Adipocyte (in vitro differentiated cells): ENCODE results near the gene CYB5D1.
A peak's percentile ranks its signal among the peaks of the same experiment; 100 is the strongest.

Experiments used
- DNase-seq: peaks from one replicate; pipeline ENCODE4 v3.0.0-alpha.2; 2015; ENCODE audit warnings: low read depth
- H3K27me3 ChIP-seq: replicated peaks from 2 replicates; pipeline ENCODE4 v1.7.0; 2013; ENCODE audit warnings: mild to moderate bottlenecking, low read length, moderate library complexity; ENCODE audit not compliant: control insufficient read depth, insufficient read depth
- H3K36me3 ChIP-seq: 2 replicates; pipeline ENCODE4 v1.7.0; 2013; ENCODE audit warnings: low read length, mild to moderate bottlenecking, moderate library complexity; ENCODE audit not compliant: control insufficient read depth, insufficient read depth, severe bottlenecking
- H3K4me1 ChIP-seq: 2 replicates; pipeline ENCODE4 v1.7.0; 2013; ENCODE audit warnings: mild to moderate bottlenecking, low read length, moderate library complexity; ENCODE audit not compliant: control insufficient read depth, insufficient read depth
- H3K4me3 ChIP-seq: 2 replicates; pipeline ENCODE4 v1.7.0; 2013; ENCODE audit warnings: mild to moderate bottlenecking, low read length, moderate library complexity
- H3K9ac ChIP-seq: 2 replicates; pipeline ENCODE4 v1.7.0; 2013; ENCODE audit warnings: mild to moderate bottlenecking, low read length, moderate library complexity
- H3K9me3 ChIP-seq: 2 replicates; pipeline ENCODE4 v1.7.0; 2013; ENCODE audit warnings: mild to moderate bottlenecking, low read length, moderate library complexity; ENCODE audit not compliant: control insufficient read depth

Gene CYB5D1

DNA sequence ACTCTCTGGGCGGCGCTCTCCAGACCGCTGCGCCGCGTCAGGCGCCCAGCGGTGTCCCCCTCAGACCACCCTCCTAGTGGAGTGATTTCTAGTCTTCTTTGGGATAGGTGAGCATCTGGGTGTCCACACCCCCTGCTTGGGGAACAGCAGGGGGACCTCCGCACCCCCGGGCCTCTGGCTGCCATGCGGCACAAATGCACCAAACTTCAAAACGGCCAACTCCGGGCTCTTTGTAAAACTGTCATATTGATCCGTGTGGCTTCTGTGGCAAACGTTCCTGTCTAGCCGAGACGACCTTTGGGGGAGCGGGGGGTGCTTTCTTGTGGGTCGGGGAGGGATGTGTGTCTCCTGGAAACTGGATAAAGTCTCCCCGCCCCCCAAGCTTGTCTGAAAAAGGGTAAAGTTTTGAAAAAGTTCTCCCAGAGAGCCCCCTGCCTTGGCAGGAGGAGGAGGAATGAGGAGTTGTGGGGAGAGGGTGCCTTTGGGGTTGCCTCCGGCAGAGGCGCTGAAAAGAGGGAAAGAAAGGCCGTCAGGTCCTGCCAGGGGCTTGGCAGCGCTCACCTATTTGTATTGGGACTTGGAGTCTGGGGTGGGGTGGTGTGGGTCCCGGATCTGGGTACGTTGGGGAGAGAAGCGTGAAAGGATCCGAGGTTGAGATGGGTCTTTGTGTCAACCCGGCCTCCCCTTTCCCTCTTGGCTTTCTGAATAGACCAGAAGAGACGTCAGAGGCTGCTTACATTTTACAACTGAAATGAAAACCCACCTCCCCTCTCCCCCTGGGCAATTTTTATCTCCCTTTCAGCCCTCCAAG, 28.6 kb downstream of the CYB5D1 start:
- peak; percentile 61 for DNase-seq
- H3K9ac ChIP-seq, result peak overlapping the region; percentile 88
- H3K36me3 ChIP-seq, result peaks cover 10% of the 10 kb centered on the region
- H3K4me1 ChIP-seq, result peaks cover 37% of the 10 kb centered on the region
- no peaks in the 10 kb centered on the region for H3K27me3 ChIP-seq
- H3K9me3 ChIP-seq, result no peaks in the 10 kb centered on the region
- H3K4me3 ChIP-seq, result peak overlapping the region; percentile 89

DNA sequence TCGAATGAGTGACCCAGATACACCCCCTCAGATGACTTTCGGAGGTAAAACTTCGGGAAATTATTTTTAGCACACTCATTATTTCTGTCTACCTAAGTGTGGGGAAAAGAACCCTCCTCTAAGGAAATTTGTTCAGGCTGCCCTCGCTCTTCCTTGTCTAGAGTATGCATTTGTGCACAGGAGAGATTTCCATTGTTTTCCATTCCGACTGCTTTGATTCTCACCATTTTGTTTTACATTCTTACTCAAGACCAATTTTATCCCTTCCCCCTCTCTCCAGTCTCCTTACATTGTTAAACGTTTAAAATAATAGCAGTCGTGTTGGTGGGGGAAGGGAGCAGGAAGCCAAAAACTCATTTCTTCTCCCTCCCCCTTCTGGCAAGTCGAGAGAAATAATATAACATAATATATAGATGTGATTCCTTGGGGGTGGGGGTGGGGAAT, 29.3 kb downstream of the CYB5D1 start:
- Histone ChIP-seq H3K36me3 (peaks cover 16% of the 10 kb centered on the region), H3K4me1 (peaks cover 37% of the 10 kb centered on the region), H3K9ac (peak overlapping the region; percentile 88), H3K27me3 (no peaks in the 10 kb centered on the region), H3K4me3 (peak overlapping the region; percentile 89), H3K9me3 (no peaks in the 10 kb centered on the region)
- DNase-seq, result no peak

GRCh38 chr17:7887482-7888183, 29.8 kb downstream of the CYB5D1 start:
- peak; percentile 98 for DNase-seq
- peak overlapping the region; percentile 88 for H3K9ac ChIP-seq
- H3K9me3 ChIP-seq, result no peaks in the 10 kb centered on the region
- H3K4me1 ChIP-seq, result peaks cover 37% of the 10 kb centered on the region
- peak overlapping the region; percentile 89 for H3K4me3 ChIP-seq
- peaks cover 16% of the 10 kb centered on the region for H3K36me3 ChIP-seq
- no peaks in the 10 kb centered on the region for H3K27me3 ChIP-seq

DNA sequence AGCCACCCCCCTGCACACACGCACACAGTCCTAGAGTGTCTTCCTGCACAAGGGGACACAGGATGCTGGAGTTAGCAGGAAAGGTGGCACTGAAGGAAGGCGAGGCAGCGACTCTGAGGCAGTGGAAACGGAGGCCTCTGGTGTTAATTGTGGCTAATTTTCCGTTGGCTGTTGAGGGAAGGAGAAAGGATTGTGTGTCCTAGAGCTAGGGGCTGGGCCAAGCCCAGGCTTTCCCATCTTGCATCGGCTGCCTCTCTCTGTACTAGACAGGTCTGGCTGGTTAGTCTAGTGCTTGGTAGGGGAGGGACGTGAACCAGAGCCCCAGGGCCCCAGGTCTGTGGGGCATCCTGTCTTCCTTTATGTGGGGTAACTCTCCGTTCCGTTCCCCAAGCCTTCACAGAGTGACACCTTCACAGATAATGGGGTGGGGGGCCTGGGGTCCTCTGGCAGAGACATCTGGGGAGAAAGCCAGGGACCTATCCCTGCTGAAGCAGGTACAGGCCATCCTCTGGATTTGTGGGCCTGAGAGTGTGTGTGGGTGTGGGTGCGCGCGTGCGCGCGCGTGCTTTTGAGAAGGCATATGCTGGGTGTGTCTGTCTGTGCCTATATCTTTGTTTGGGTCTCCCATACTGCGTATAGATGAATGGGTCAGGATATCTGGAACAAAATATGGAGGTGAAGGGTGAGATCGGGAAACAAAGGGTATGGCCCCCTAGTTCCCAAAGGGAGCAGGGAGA, 30.5 kb downstream of the CYB5D1 start, which contains the start of gene CHD3:
TSS of gene CHD3 (plus strand) at position 606 of the 737 bp plus-strand sequence. CDS start 212 bp downstream, outside the sequence.
- H3K4me3 ChIP-seq, result peak within 1 kb of the TSS; percentile 89
- H3K9ac ChIP-seq, result peak within 1 kb of the TSS; percentile 84
- peaks cover 37% of the 10 kb centered on the region for H3K4me1 ChIP-seq
- H3K36me3 ChIP-seq, result peaks cover 16% of the 10 kb centered on the region
- H3K9me3 ChIP-seq, result no peaks in the 10 kb centered on the region
- H3K27me3 ChIP-seq, result no peaks in the 10 kb centered on the region
- DNase-seq, result peak; percentile 53

DNA sequence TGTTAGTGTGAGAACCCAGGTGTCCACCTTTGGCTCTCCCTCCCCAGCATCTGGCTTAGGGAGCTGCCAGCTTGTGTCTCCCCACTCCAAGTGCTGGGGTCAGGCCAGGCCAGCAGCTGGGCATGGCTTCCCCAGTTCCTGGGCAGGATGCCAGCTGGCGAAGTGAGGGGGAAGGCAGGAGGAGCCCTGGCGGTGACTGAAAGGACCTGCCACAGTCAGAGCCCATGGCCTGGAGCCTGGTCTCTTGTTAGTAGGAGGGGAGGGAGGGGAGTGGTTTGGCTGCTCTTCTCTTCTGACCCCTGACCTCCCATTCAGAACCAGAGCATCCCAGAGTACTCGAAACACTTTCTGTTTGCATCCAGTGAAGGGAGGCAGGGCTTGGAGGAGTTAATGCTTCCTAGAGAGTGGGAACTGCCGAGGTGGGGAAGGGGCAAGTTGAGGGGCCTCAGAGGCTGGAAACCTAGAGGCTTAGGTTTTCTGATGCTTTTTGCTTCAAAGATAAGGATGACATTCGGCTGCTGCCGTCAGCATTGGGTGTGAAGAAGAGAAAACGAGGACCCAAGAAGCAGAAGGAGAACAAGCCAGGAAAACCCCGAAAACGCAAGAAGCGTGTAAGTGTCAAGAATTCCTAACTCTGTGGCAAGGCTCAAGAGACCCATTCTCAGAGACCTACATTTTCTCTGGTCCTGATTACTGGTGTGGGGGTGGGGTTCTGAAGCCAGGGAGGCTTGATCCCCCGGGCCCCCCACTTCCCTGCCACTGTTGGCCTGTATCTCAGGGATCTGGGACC, 31.6 kb downstream of the CYB5D1 start:
- Histone ChIP-seq H3K27me3 (no peaks in the 10 kb centered on the region), H3K9me3 (no peaks in the 10 kb centered on the region), H3K4me1 (peaks cover 37% of the 10 kb centered on the region), H3K36me3 (peaks cover 26% of the 10 kb centered on the region), H3K9ac (peak overlapping the region; percentile 11), H3K4me3 (peak overlapping the region; percentile 22)
- DNase-seq, result peak; percentile 92

- peaks cover 57% of the 10 kb centered on the region for H3K36me3 ChIP-seq
- no peak overlapping the region for H3K4me3 ChIP-seq
- no peak overlapping the region for H3K9ac ChIP-seq
- H3K9me3 ChIP-seq, result no peaks in the 10 kb centered on the region
- peaks cover 27% of the 10 kb centered on the region for H3K4me1 ChIP-seq
- no peak for DNase-seq
- H3K27me3 ChIP-seq, result no peaks in the 10 kb centered on the region
These were observed 35.5 kb downstream of the CYB5D1 start for GRCh38 chr17:7893187-7893880.

DNA sequence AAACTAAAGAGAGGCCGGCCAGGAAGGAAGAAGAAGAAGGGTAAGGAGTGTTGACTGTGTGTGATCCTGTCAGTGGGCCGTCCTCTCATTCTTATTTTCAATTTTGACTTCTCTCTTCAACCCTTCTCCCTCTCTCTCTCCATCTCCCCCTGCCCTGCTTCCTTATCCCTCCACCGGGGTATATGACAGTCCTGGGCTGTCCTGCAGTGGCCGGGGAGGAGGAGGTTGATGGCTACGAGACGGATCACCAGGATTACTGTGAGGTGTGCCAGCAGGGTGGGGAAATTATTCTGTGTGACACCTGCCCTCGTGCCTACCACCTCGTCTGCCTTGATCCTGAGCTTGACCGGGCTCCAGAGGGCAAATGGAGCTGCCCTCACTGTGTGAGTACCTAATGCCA, 36.4 kb downstream of the CYB5D1 start:
- no peak for DNase-seq
- Histone ChIP-seq H3K27me3 (no peaks in the 10 kb centered on the region), H3K9me3 (no peaks in the 10 kb centered on the region), H3K36me3 (peaks cover 62% of the 10 kb centered on the region), H3K9ac (no peak overlapping the region), H3K4me1 (peaks cover 19% of the 10 kb centered on the region), H3K4me3 (no peak overlapping the region)

DNA sequence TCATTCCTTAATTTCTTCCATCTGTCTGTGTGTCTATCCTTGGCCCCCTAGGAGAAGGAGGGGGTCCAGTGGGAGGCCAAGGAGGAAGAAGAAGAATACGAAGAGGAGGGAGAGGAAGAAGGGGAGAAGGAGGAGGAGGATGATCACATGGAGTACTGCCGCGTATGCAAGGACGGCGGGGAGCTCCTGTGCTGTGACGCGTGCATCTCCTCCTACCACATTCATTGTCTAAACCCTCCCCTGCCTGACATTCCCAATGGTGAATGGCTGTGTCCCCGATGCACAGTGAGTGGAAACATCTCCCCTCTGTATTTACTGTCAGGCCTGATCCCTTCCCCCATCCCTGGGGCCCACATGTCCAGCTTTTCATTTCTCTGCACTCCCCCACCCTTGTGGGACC, 37.1 kb downstream of the CYB5D1 start:
- no peaks in the 10 kb centered on the region for H3K27me3 ChIP-seq
- no peaks in the 10 kb centered on the region for H3K9me3 ChIP-seq
- peaks cover 68% of the 10 kb centered on the region for H3K36me3 ChIP-seq
- H3K4me3 ChIP-seq, result no peak overlapping the region
- H3K4me1 ChIP-seq, result peaks cover 12% of the 10 kb centered on the region
- no peak overlapping the region for H3K9ac ChIP-seq
- no peak for DNase-seq

DNA sequence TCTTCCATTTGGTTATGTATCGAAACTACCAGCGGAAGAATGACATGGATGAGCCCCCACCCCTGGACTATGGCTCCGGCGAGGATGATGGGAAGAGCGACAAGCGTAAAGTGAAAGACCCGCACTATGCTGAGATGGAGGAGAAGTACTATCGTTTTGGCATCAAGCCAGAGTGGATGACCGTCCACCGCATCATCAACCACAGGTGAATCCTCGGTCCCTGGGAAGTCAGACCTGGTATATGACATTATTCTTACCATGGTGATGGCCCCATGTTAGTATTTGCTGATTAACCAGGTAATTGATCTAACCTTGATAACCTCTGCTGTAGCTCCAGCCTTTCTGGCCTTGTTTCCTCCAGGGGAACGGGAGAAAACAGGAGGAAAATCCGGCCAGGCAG, 39.3 kb downstream of the CYB5D1 start:
- H3K27me3 ChIP-seq, result no peaks in the 10 kb centered on the region
- no peak overlapping the region for H3K4me3 ChIP-seq
- peaks cover 71% of the 10 kb centered on the region for H3K36me3 ChIP-seq
- DNase-seq, result no peak
- peaks cover 9% of the 10 kb centered on the region for H3K4me1 ChIP-seq
- no peaks in the 10 kb centered on the region for H3K9me3 ChIP-seq
- peak overlapping the region; percentile 72 for H3K9ac ChIP-seq

- Histone ChIP-seq H3K4me3 (no peak overlapping the region), H3K4me1 (peaks cover 9% of the 10 kb centered on the region), H3K9ac (peak overlapping the region; percentile 72), H3K27me3 (no peaks in the 10 kb centered on the region), H3K9me3 (no peaks in the 10 kb centered on the region), H3K36me3 (peaks cover 76% of the 10 kb centered on the region)
- DNase-seq, result peak; percentile 39
These were observed 40.0 kb downstream of the CYB5D1 start for GRCh38 chr17:7897773-7898172.
